ENCODE measurements around the gene FRZB. TPM values are rescaled to one million over a fixed set of nuclear protein-coding genes. Genes with fewer than 3 reads are reported as not detected.

Gene FRZB
- polyA plus RNA-seq, 5 donors = 2.3 to 4.0 (median 2.6) TPM

DNA sequence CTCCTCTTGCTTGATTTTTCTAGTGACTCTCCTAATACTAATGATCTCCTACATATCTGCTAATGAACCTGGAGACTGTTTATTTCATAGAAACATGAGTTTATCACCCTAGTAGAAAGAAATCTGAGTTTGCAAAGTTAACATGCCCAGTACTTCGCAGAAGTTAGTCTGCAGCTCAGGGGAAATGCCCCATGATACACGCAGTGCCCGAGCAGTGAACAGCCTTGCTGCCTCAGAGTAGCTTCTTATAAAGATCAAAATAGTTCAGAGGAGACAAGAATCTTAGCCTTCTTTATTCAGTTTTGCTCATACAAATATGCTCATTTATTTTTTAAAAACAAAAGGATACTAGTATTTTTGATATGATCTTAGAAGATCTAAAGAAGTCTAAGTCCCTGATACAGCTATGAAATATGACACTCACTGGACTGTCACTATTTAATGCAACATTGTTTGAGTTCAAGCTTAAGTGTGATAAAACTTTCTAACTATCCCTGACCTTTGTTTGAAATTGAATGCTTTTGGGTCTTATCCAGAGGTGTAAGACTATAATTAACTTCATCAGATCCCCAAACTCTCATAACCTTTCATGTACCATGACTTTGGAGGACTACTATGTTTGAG lies 20.5 kb downstream of the FRZB start:
- no peak for DNase-seq

DNA sequence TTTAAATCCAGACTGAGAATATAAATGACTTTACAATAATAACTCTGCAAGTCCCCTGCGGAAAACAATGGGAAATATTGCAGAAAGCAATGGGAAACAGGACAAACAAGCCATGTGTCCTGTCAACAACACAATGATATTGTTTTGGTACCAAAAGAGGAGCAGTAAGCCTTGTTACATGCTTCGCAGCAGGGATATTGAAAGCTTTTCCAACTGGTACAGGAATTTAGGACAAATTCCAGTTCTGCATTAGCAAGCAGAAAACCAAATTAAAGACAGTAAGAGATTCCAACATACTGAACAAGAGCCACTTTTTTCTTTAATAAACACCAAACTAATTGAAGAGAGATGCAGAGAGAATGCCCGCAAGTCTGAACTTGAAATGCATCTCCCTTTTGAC lies 30.0 kb downstream of the FRZB start:
- DNase-seq = no peak

DNA sequence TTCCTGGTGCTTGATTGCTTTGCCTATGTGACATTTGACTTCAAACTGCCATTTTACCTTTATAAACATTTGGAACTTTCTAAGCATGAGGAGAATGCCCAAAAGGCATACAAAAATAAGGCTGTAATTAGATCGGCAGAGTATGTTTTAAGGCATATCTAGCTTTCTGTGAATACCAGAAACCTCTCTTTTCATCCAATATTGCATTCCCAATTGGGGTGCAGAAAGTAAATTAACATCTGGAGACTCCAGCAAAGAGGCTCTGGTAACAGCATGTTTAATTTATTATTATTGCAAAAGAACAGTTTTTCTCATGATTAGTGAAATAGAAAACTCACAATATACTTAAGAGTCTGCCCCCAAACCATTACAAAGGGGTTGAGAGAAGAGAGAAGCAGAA lies 32.1 kb downstream of the FRZB start:
- DNase-seq = no peak

DNA sequence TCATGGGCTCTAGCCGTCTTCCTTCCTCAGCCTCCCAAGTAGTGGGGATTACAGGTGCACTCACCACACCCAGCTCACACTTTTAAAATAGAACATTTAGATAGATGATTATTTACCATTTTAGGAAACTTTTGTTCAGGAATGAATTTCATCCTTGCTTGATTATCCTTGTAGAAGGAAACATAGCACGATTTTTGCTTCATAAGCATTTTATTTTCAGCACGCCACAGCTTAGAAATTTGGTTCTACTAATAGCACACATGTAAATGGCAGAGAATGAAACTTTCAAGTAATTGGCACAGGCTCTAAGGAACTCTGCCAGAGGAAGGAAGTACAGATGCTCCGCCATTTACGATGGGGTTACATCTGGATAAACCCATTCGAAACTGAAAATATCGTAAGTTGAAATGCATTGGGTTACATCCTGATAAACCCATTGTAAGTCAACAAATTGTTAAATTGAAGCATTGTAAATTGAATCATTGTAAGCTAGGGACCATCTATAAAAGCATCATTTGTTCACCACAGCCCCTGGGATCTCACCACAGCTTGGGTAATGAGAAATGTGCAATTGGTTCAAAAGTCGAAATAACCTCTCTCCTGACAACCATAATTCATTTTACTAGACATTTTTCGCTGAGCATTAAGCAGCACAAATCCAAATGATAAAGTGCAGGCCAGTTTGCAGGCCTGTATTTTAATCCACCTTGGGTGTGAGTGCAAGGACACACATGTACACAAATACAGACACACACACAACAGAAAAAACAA lies 33.2 kb downstream of the FRZB start:
- no peak for DNase-seq

DNA sequence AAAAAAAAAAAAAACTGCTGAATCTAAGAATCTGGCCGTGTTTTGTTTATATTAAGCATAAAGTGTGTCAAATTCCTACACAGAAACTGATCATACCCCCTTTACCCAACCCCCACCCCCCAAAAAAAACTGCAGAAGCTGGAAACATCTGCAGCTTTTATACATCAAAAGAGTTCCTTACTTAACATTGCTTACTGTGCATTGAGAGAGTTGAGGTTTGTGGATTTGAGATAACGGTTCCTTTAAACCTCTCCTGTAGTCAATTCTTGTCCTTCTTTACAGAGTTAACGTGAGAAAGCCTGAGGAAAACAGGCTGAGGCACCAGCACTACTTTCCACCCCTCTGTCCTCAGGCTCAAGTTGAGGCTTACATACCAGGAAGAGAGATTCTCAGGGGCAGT lies 34.5 kb downstream of the FRZB start:
- no peak for DNase-seq

DNA sequence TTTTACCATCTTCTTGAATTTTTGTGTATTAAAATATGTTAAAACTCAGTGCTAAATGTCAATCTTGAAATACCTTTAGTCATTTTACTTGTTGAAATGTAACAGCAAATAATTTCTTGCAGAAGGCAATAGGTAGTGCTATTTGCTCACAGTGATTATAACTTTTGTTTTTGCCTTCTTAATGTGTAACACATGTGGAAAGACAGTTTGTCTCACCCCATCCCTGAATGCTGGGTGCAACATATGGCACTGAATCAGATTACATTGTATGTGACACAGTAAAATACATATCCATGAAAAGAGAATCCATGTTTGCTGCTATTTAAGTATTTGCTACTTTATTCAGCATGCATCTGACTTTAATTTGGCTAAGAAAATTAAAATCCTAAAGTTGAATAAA lies 35.3 kb downstream of the FRZB start:
- DNase-seq = no peak

DNA sequence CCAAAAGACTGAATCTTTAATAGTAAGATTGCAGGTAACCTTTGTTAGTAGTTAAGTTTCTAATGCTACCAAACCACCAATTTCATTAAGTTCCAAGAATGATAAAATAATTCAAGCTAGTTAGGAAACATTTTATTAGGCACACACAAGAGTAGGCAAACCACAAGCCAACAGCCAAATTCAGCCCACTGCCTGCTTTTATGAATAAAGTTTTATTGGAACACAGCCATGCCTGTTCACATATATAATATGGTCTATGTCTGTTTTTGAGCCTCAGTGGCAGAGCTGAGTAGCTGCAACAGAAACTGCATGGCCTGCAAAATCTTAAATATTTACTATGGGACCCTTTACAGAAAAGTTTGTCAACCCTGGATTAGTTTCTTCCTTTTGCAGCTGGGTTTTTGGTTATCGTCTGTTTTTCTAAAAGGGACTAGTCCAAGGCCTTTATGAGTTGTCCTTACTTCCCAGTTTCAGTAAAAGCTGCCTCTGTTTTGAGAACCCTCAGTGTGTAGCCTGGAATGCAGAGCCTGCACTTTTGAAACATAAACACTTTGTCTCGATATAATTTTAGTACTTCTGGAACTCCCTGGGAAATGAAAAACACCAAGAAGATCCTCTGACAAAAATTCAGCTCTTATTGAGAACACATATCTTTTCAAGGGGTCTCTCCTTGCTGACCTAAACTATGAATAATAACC lies 39.1 kb downstream of the FRZB start:
- no peak for DNase-seq

DNA sequence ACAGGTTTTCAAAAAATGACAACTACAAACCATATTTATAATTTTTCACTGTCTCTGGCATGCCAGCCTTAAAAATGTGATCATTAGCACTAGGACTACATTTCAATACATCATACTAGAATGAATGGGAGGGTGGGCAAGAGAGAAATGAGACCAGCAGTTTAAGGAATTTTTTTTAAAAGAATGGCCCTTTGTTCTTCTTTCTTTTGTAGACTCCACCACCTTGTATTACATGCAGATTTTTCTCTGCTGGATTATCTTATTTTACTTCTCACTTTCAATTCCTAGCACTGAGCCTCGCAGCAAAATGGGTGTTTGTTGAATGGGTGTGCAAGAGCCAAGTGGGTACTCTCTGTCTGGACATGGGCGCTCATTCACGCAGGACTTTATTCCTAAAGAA lies 39.9 kb downstream of the FRZB start:
- no peak for DNase-seq

DNA sequence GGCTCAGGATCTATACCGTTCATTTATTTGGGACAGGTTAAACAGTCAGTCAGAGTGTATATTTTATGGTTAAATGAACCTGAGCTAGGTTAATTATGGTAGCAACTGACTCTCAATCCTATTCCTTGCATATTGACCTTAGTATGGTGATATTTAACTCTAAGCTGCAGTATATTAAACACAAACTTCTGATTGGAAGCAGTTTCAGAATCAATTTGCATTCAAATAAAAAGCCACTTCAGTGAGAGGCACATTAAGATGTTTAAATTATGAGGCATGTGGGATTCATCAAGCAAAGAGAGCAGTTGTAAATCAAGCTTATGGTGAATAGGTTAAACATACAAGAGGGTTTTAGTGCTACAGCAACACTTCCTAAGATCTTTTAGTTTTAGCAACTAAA lies 40.4 kb downstream of the FRZB start:
- DNase-seq = no peak

DNA sequence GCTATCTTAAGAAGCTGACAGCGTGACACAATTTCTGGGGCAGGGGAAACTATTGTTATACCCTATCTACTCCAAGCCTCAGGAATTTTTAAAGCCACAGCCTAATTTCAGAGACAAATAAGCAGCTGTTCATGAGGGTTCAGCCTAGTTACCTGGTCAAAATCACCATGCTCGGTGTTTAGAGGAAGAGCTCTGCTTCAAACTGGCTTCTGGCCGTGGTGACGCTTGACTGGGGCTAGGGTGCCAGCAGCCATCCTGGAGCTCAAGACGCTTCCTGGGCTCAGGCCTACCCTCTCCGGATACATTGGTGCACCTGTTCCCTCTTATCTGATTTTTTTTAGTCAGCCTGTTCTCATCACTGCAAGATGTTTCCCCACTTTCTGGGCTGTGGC lies 41.7 kb downstream of the FRZB start:
- DNase-seq = no peak

DNA sequence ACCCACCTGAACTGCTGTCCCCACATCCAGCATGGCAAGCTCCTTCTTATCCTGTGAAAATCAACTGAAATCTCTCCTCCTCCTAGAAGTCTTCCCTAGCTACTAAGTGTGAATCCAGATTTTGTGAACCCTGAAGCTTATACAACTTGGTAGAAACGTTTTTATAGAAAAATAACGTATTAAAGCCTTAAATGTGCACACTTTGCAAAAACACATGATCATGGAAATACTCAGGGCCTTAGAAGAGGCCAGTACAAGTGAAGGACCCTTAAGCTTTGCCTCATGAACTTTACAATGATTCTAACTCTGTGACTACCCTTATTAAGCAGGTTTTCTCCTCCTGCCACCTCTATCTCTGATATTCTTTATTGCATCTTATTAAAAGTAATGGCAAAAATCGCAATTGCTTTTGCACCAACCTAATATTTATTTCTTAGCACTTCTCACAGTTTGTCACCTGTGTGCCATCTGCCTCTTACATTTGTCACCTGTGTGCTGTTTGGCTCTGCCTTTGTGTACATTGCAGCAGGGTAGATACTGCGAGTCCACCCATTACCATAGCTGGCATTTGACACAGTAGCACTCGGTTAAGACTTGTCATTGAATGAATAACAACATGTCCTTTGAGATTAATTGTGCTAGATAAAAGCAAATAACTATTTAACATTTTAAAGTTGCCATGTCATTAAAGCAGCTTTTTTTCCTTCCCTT lies 42.2 kb downstream of the FRZB start:
- no peak for DNase-seq

DNA sequence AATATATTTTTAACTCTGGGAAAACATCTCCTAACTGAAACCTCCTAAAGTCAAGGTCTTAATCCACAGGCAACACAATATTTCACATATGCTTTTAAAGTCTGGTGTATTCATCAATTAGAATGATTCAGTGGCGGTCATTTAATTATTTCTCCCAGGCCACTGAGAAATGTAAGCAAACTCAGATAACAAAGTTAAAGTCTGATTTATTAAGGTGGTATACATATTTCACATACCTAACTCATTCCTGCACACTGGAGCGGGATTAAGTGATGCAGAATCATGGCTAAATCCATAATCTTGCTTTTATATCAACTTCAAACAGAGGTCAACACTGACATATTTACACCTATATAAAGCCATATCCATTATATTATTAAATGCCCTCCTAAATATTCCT lies 43.7 kb downstream of the FRZB start:
- DNase-seq = no peak

DNA sequence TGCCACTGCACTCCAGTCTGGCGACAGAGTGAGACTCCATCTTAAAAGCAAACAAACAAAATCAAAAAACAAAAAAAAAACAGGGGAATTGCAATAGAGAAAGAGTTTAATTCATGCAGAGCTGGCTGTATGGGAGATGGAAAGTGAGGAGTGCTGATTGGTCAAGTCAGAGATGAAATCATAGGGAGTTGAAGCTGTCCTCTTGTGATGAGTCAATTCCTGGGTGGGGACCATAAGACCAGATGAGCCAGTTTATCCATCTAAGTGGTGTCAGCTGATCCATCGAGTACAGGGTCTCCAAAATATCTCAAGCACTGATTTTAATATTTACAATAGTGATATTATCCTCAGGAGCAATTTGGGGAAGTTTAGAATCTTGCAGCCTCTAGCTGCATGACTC lies 45.3 kb downstream of the FRZB start:
- DNase-seq = no peak

DNA sequence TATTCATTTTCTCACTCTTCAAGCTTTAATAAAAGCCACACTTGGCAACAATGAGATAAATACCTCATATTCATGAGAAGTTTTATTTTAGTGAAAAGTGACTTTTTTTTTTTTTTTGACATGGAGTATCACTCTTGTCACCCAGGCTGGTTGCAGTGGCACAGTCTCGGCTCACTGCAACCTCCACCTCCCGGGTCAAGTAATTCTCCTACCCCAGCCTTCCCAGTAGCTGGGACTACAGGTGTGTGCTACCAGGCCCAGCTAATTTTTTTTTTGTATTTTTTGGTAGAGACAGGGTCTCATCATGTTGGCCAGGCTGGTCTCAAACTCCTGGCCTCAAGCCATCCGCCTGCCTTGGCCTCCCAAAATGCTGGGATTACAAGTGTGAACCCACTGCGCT lies 47.0 kb downstream of the FRZB start:
- no peak for DNase-seq

DNA sequence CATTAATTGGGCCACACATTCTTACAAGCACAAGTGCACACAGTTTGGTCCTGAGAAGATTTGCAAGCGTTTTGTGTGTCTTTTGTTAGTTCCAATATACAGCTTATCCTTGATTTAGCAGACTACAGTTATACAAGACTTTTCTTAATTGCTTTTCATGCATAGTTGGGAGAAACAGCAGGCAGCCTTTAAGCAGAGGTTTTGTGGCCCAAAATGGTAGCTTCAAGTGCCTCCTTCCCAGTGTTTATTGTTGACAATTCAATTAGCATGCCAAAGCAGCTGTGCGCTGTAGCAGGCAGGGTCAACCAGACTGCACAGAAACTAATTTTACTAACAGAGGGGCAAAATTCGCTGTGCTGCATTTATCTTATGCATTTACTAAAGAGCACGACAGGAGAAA lies 47.5 kb downstream of the FRZB start:
- peak in 1 of 2 donors; percentile 4 for DNase-seq

DNA sequence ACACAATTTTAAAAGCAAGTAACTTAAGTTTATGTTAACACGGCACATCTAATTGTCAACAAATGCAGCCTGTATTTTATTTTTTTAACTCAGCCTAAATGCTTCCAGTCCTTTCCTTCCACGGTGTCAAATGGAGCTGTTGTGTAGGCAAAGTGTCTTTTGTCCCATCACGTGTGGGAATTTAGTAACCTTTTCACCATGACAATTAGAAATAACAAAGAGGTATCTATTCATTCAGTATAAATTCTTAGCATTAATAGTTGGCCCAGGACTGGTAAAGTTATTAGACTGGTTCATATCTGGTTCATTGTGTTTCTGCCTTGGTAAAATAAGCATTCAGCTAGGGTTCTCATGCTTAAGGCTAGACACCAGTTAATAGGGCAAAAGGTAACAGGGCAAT lies 47.9 kb downstream of the FRZB start:
- DNase-seq = no peak

DNA sequence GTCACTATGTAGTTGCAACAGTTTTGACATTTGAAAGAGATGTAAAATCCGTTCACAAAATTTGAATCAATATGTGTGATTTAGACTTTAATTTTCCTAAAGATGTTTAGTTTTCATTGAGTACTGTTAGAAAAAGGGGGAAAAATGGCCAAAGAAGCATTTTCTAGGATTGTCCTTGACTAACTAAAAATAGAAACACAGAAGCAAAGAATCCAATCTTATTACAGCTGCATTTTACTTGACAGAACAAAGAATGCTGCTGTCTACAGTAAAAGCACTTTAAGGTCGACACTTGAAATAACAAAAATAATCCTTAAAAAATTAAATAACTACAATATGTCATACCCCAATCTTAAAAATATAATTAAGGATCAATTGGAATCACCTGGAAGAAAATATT lies 48.9 kb downstream of the FRZB start:
- no peak for DNase-seq

DNA sequence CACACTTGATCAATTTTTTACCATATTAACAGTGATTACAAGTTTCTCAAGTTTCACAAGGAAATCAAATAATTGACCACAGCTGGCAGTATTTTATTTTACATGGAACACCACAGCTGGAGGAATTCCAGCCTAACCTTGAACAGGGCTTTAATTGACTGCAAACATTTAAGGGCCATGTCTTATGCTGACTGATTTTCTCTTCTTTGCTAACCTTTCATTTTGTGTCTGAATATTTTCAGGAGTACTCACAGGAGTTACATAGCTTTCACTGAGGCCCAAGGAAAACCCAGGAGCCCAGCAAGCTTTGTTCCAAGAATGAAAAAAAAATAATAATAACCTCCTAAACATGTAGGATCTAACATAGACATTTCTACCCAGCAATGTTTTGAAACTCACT lies 49.6 kb downstream of the FRZB start:
- no peak for DNase-seq

DNA sequence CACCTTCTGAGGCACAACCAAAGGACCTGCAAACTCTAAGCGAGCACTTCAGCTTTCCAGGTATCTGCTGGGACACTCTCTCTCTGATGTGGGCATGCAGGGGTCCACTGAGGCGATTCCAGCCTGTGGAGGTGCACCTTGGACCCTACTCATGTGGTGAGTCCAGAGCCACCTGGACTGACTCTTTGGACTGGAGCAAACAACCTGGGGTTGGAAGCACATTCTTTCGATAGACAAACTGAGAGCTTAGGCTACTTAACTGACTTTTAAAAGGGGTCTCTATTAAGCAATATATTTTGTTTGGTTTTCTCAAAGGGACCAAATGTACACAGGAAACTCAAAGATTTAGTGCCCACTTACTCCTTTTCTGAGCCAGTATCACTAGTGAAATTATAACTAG lies 51.6 kb downstream of the FRZB start:
- no peak for DNase-seq

DNA sequence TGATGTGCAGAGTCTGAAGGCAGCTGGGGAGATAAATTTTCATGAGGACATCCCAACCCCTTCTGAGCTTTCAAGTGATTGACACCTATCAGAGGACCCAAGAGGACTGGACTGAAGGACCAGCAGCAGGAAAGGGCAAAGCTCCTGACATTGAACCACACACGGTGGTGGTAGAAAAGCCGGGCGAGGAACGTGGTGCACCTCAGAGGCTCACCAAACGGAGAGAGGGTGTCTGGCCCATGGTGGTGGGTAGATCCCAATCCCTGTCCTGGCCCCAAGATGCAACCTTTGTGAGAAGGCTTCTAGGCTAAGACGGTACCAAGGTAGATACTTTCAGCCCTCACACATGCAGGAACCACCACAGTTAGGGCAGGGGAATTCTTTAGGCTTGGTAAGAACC lies 52.1 kb downstream of the FRZB start:
- no peak for DNase-seq

DNA sequence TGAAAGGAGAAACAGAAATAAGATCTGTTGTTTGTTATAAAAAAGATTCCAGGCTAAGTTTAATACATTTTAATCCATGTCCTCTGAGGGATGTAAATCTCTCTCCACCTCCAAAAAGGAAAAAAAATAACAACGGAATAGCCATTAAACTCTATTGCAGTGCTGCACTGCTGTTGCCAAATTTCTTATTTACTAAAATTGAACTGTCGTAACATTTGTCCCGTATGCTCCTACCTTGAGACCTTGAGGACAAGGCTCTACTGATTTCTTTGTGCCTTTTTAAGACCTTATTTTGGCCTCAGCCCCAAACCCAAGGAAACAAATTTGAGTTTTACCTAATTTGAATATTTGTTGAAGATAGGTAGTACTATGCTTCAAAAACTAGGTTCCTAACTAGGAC lies 56.4 kb downstream of the FRZB start:
- no peak for DNase-seq

DNA sequence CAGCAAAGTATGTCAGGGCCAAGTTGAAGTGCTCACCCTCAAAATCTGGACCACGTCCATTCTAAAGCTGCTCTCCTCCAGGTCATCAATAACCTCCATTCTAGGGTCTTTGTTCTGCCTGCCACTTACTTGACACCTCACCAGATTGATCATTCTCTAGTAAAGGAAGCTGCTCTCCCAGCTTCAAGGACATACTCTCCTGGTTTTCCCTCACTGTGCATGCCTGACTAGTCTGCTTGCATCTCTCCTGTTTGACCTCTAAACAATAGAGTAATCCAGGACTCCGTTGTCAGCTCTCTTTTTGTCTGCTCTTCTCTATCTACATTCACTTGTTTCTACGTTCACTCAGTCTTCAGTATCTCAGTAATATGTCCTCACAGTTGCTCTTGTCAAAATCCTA lies 59.1 kb downstream of the FRZB start:
- DNase-seq = no peak

DNA sequence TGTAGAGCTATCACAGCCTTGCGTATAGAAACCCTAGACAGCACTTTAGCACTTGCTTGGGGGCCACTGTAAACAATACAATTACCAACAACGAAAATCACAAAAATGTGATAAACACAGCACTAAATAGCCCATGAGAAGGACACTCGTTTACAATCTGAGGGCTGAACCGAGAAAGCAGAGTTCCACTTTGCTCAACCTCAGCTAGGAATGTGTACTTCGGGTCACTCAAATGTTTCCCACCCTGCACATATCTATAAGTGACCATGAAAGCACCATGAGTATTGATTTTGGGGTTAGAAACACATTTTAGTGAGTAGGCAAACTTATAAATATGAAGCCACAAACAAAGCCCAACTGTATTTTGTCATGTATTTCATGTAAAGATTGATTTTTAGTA lies 62.3 kb downstream of the FRZB start:
- DNase-seq = no peak
